Left cardiac atrium (tissue), 4 donors: Measurements from ENCODE around the gene MBD3L5. TPM values are rescaled to one million over a fixed set of nuclear protein-coding genes. Genes with fewer than 3 reads are reported as not detected.
"Not testable (repeated sequence)": the region's sequence is repeated elsewhere in the genome, so short reads cannot be mapped to it uniquely, and the experiment has no call there.

Source experiments
- ATAC-seq, 2 donors: fragments of 200-7000 bp; cut with Tn5 transposase; one replicate each; pipeline ENCODE4 v1.9.1; 2020; ENCODE audit warnings: mild to moderate bottlenecking in 2 of 2, moderate library complexity in 2 of 2
- DNase-seq: peaks from one replicate; pipeline ENCODE4 v3.0.0-alpha.2; 2020
- intact Hi-C, 2 donors: fragments of 100-400 bp; cut with DNase I; formaldehyde crosslinking; loops; one replicate each; pipeline versions ENCODE4 v1.14.1 to v1.15.1; 2022 to 2023
- long read RNA-seq: library from polyadenylated mRNA; unstranded; transcript quantifications from one replicate; pipeline ENCODE4 v2.0.0, GENCODE V29; 2021
- total RNA-seq, 2 donors: library from RNA; stranded (reverse); fragmentation: NEBNext Ultra II Directional; extraction: Animal tissue kit (Norgen Biotek cat#: 25700); gene quantifications; one replicate each; pipeline ENCODE4 v1.2.1, GENCODE V29; 2021
- donor health status: DM: no; HTN: yes; CAD: no.
- donor health status: DM: no; HTN: yes; CAD: no; lungs with severe emphysema.
- donor health status: DM: yes; HTN: yes; CAD: no.
- donor health status: Dilated cardiomyopathy.

The MBD3L5 gene
- total RNA-seq: not detected
- long read RNA-seq: 0 reads

- intact Hi-C loops, DNase-seq, ATAC-seq: not testable (repeated sequence)
Measured at GRCh38 chr19:7030278-7030677, at the start of gene MBD3L5. Gene MBD3L5 (plus strand): TSS chr19:7030578. CDS start chr19:7030612, 34 bp downstream.

DNA sequence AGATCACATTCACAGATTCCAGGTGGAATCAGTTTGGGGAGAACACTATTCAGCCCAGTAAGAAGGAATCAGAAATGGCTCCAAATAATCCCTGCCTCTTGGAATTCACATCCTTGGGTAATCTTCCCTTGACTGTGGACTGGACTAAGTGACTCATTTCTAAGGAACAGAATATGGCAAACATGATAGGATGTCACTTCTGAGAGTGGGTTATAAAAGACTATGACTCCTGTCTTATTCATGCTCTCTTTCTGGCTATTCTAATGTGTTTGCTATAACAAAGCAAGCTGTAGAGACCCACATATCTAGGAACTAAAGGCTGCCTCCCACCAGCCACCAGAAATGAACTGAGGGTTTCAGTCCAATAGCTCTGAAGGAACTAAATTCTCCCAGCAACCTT, 46.9 kb upstream of the MBD3L5 start:
- intact Hi-C loops: no loop called here
- ATAC-seq (no peak), DNase-seq (no peak)

GRCh38 chr19:6987850-6988249, 42.5 kb upstream of the MBD3L5 start:
- no peak for DNase-seq
- no peak for ATAC-seq
- intact Hi-C loops: no loop called here

DNA sequence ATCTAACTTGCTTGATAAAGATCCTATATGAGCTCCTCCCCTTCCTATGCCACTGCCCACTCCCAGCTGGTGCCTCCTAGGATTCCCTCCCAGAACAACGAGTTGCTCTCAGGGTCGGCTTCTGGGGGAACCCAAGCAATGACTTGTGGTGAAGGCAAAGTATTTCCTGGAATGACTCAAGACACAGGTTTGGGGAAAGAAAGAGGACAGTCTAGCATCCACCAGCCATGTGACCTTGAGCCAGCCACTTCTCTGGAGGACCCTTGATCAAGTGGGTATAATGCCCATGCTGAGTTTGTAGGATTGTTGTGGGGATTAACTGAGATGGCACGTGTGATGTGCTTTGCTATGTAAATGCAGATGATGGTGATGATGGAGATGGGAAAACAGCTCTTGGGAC, 42.1 kb upstream of the MBD3L5 start:
- DNase-seq (no peak), ATAC-seq (no peak)
- intact Hi-C loops: no loop called here

GRCh38 chr19:6995054-6995453, 35.3 kb upstream of the MBD3L5 start:
- DNase-seq (no peak), ATAC-seq (no peak)
- intact Hi-C loops: no loop called here

GRCh38 chr19:6996810-6997209, 33.6 kb upstream of the MBD3L5 start:
- ATAC-seq (no peak), DNase-seq (no peak)
- intact Hi-C loops: no loop called here

DNA sequence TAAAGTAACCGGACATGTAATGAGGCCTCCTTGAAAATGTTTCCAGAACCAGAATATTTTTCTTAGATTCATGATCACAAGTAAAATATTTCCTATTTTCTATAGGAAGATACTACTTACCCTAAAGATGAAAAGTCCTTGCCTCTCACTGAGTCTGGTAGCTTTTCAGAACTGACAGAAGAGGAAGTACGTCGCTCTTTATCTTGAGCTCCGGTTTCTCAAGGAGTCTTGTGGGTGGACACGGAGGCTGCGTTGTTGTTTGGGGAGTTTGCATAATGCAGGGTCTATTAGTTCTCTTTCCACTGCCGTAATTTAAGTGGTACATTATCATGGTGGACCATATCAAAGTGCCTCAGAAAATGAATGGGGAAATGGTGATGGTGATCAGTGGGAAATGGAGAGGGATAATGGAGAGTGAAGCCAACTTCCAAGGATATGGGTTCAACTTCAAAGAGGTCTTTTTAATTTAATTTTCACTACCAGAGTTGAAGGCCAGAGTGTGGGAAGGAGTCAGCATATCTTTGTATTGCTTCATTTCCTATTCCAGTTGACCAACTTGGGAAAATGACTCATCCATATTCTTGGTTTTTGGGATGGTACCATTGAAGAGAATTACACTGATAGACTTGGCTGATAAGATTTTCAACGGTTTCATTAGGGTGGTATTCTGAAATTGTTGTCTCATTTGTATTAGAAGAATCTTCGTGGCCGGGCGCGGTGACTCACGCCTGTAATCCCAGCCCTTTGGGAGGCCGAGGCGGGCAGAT, 32.5 kb upstream of the MBD3L5 start:
- ATAC-seq (no peak), DNase-seq (no peak)
- intact Hi-C loops: no loop called here

DNA sequence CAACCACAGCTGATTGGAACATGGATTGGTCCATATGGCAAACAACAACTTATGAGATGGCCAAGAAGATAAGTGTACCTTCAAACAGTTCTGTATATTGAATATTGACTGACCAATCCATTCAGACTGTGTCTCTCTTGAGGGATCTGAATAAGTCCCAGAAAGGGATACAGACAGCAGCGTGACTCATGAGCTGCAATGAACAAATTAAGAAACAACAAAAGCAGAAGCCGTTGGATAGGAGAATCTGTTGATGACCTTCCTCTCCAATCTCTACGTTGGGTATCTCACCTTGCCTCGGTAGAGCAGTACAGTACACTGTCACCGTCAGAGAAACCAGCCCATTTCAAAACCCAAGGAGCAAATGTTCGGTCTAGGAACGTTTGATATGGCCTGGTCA, 30.4 kb upstream of the MBD3L5 start:
- intact Hi-C loops: no loop called here
- no peak for DNase-seq
- ATAC-seq: no peak

DNA sequence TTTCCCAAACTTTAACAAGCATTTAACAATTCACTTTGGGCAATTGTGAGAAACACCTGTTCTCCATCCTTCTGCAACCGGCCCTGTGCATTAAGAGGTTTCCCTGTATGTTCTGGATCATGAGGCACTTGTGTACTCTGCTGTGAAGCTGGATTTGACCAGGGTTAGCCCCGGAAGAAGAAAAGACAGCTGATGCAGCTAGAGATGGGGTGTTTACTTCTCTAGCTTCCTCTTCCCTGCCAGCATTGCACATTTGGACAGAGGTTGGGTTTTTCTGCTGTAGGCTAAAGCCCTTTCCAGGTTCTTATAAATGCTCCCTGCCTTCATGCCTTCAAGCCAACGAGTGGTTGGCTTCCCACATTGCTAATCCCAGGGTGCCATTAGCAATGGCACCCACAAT, 30.0 kb upstream of the MBD3L5 start:
- DNase-seq (no peak), ATAC-seq (no peak)
- intact Hi-C loops: no loop called here

GRCh38 chr19:7000816-7001215, 29.6 kb upstream of the MBD3L5 start:
- ATAC-seq (no peak), DNase-seq (no peak)
- intact Hi-C loops: no loop called here

DNA sequence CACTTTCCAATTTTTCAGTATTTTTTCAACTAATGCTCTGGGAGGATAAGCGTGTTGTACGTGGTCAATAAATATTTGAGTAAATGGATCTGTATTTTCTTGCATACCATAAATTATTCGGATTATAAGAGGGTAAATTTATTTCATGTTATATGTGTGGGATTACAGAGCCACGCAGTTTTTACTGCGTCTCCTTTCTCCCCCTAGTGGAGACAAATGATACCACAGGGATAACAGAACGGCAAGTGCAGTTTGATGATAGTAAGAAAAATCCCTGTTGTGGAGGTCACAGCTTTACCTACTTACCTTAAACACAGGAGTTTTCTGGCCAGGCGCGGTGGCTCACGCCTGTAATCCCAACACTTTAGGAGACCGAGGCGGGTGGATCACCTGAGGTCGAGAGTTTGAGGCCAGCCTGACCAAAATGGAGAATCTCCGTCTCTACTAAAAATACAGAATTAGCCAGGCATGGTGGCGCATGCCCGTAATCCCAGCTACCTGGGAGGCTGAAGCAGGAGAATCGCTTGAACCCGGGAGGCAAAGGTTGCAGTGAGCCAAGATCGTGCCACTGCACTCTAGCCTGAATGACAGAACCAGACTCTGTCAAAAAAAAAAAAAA, 26.0 kb upstream of the MBD3L5 start:
- ATAC-seq (no peak), DNase-seq (no peak)
- intact Hi-C loops: no loop called here

DNA sequence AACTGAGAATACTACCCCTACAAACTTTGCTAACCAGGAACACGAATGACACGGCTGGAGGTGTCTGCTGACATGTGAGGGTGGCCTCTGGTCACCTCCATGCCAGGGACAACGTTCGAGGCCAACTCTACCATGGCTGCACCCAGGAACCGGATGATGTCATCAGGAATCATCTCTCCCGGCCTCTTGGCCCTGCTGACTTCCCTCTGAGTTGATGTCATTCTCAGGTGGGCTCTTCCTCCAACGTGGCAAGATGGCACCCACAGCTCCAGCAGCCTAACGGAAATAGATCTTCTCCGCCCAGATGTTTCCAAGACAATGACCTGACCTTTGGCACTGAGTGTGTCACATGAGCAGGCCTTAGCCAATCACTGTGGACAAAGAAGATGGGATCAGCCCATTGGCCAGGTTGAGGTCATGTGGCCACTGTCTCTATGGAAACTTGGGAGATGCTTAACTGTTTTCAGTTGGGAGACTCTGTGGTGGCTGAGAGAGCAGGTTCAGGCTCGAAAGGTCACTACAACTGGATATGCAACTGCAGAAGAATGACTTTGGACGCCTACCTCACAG, 24.2 kb upstream of the MBD3L5 start:
- ATAC-seq: no peak
- intact Hi-C loops: no loop called here

DNA sequence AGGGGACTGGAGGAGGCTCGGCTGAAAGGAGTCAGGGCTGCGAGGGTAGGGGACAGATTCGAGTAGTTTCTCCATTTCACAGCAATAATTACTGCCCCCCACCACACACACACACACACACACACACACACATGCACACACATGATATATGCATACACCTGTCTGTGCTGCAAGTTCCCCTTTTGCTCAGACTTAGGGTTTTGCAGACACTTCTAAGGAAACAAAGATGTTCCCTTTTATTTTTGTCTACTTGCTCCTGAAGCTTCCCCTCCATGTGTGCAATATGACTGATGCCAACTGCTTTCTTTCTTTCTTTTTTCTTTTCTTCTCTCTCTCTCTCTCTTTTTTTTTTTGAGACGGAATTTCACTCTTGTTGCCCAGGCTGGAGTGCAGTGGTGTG, 22.5 kb upstream of the MBD3L5 start:
- DNase-seq: no peak
- no peak for ATAC-seq
- intact Hi-C loops: no loop called here

More for the DNA sequence above, 24.2 kb upstream of the MBD3L5 start:
- DNase-seq: no peak

GRCh38 chr19:7010722-7011593, 19.4 kb upstream of the MBD3L5 start:
- DNase-seq (no peak), ATAC-seq (no peak)
- intact Hi-C loops: no loop called here

DNA sequence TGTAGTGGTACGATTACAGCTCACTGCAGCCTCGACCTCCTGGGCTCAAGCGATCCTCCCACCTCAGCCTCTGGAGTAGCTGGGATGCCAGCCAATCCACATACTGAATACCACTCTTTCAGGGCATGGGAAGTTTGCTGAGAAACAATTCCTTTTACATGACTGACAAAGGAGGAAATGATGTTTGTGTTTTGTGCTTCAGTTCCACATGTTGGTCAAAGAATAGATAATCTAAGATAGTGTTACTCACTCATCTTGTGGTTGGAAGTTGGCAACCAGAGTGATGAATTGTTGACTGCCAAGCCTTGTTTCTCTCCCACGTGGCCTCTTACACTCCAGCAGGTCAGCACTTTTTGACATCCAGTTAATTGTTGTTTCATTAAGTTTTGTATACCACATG, 16.7 kb upstream of the MBD3L5 start:
- DNase-seq (no peak), ATAC-seq (peak in 1 of 2 donors; percentile 8)
- intact Hi-C loops: no loop called here

DNA sequence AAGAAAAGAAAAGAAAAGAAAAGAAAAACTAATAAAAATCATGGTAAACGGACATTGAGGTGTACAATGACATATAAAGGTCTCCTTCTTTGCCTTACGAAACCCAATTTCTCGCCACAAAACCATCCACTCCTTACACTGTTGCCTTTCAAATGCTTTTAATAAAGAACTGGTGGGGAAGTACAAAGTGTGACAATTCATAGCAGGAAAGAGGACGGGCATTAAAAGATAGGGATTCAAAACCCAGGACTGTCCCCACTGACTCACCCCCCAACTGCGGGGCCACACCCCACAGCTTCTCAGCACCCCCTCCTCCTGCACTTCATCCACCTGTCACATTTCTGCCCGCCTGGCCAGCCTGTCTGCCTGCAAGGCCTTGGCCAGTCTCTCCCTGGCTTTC, 11.6 kb upstream of the MBD3L5 start:
- ATAC-seq: no peak
- intact Hi-C loops: no loop called here
- DNase-seq: no peak

DNA sequence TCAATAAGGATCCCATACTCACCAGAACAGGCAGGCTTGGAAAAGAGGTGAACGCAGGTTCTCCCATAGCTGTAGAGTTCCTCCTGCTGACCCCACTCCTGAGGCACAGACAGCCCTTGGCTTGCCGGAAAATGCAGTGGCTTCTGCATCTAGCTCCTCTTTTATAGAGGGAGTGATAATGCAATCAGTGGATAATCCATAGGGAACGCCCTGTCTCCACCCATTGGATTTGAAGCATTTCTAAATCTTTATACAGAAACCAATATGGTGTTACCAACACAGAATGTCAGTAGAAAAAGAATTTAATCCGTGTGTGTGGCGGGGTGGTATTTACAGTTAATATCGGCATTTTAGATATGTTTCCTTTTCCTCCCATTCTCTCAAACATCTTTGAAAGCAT, 9.0 kb upstream of the MBD3L5 start, which contains the start of gene MBD3L2B:
TSS of gene MBD3L2B (minus strand) at position 101 of the 400 bp plus-strand sequence. CDS start at position 67, 34 bp downstream.
- ATAC-seq: not testable (repeated sequence)

DNA sequence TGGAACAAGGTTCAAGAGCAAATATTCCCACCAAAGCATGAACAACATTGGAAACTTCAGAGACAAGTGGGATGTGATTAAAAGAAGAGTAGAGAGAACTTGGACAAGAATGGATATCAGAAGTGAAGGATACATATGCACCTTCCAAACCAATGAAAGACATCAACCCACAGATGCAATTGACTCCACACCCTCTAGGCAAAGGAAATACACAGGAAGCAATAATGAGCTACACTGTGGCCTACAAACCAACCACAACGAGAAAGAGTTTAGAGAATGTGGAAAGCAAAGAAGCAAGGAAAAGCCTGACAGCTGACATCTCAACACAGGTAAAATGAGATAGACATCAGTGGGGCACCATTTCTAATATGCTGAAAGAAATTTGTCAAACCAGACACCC, 1.6 kb upstream of the MBD3L5 start:
- ATAC-seq, intact Hi-C loops, DNase-seq: not testable (repeated sequence)

More for the DNA sequence above, 9.0 kb upstream of the MBD3L5 start, which contains the start of gene MBD3L2B:
- DNase-seq, intact Hi-C loops: not testable (repeated sequence)

DNA sequence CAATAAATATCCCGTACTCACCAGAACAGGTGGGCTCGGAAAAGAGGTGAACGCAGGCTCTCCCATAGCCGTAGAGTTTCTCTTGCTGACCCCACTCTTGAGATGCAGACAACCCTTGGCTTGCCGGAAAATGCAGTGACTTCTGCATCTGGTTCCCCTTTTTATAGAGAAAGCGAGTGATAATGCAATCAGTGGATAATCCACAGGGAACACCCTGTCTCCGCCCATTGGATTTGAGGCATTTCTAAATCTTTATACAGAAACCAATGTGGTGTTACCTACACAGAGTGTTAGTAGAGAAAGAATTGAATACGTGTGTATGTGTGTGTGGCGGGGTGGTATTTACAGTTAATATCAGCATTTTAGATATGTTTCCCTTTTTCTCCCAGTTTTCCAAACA, 9.7 kb downstream of the MBD3L5 start, which contains the start of gene MBD3L4:
TSS of gene MBD3L4 (minus strand) at position 101 of the 400 bp plus-strand sequence. CDS start at position 66, 35 bp downstream.
- ATAC-seq, intact Hi-C loops, DNase-seq: not testable (repeated sequence)
